MCF 10A (cell line): ENCODE data around the gene ANKDD1B. TPM values are rescaled to one million over a fixed set of nuclear protein-coding genes. Genes with fewer than 3 reads are reported as not detected.

Experiments used
- BruUV-seq: library from RNA; stranded (reverse); fragments of 400-500 nt; replicated peaks from 2 replicates; lab custom pipeline; 2021; lab: Mats Ljungman, UMichigan
- CTCF ChIA-PET: fragments of 300-600 bp; sonication (Branson Sonifier 250); formaldehyde crosslinking; extraction: SDS; loops from one replicate; lab custom pipeline; 2021; ENCODE audit warnings: antibody characterized with exemption, inconsistent platforms; lab: Yijun Ruan, JAX
- POLR2A ChIA-PET: fragments of 300-600, 350-650 bp; sonication (Branson Sonifier 250); formaldehyde crosslinking; extraction: SDS; loops from one replicate; lab custom pipeline; 2020; ENCODE audit warnings: antibody characterized with exemption, inconsistent platforms; lab: Yijun Ruan, JAX
- DNase-seq: peaks from one replicate; pipeline ENCODE4 v3.0.0-alpha.2; 2018; ENCODE audit not compliant: unreplicated experiment
- H3K27ac Mint-ChIP-seq: one replicate; pipeline ENCODE4 v1.8.0; 2022; ENCODE audit warnings: mild to moderate bottlenecking, low read depth, mixed read lengths; ENCODE audit not compliant: unreplicated experiment
- H3K27me3 Mint-ChIP-seq: one replicate; pipeline ENCODE4 v1.8.0; 2022; ENCODE audit warnings: mixed read lengths; ENCODE audit not compliant: insufficient read depth, unreplicated experiment
- H3K36me3 Mint-ChIP-seq: one replicate; pipeline ENCODE4 v1.8.0; 2022; ENCODE audit warnings: mild to moderate bottlenecking, moderate library complexity, mixed read lengths; ENCODE audit not compliant: insufficient read depth, unreplicated experiment
- H3K4me1 Mint-ChIP-seq: one replicate; pipeline ENCODE4 v1.8.0; 2022; ENCODE audit warnings: mixed read lengths; ENCODE audit not compliant: insufficient read depth, unreplicated experiment
- H3K4me3 Mint-ChIP-seq: one replicate; pipeline ENCODE4 v1.8.0; 2022; ENCODE audit warnings: mild to moderate bottlenecking, moderate library complexity, mixed read lengths; ENCODE audit not compliant: unreplicated experiment
- H3K9me3 Mint-ChIP-seq: one replicate; pipeline ENCODE4 v1.8.0; 2022; ENCODE audit warnings: mixed read lengths; ENCODE audit not compliant: unreplicated experiment
- intact Hi-C: fragments of 100-400 bp; cut with micrococcal nuclease; formaldehyde crosslinking; loops from 2 replicates; pipeline ENCODE4 v1.14.1; 2022
- total RNA-seq: library from RNA; stranded (reverse); gene quantifications from 2 replicates; pipeline ENCODE4 v1.2.3, GENCODE V29; 2022
- TF ChIP-seq, protein P1 (sequence below): fragments of 200-600 bp; IDR thresholded peaks from one replicate; pipeline ENCODE4 v1.8.0; 2022; ENCODE audit warnings: antibody characterized with exemption, mild to moderate bottlenecking; ENCODE audit not compliant: unreplicated experiment

Gene ANKDD1B
- total RNA-seq, 1 experiment from 2014 or later, result 0.68 TPM

DNA sequence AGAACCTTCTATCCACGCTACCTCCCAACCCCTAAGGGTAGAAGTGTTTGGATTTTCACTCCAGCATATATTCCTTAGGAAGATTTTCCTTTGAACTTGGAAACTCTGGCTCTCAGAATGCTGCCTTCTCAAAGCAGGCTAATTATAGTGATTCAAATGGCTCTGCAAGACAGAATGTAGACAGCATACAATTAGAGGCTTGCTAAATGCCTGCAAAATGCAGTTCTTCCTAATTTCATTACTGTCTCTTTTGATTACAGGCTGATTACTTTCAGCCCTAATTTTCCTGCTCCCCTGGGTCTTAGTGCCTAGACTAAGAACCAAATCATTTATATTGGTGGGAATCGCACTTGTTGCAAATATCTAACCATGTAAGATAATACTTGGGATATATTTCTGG lies 50.8 kb downstream of the ANKDD1B start:
- ChIA-PET CTCF (no interaction called here), POLR2A (no interaction called here)
- Mint-ChIP-seq H3K27ac (no peak overlapping the region), H3K36me3 (no peaks in the 10 kb centered on the region), H3K4me1 (no peaks in the 10 kb centered on the region), H3K27me3 (no peaks in the 10 kb centered on the region), H3K4me3 (no peak overlapping the region), H3K9me3 (no peaks in the 10 kb centered on the region)
- intact Hi-C loops, result no loop called here
- TF ChIP-seq, protein P1, sequence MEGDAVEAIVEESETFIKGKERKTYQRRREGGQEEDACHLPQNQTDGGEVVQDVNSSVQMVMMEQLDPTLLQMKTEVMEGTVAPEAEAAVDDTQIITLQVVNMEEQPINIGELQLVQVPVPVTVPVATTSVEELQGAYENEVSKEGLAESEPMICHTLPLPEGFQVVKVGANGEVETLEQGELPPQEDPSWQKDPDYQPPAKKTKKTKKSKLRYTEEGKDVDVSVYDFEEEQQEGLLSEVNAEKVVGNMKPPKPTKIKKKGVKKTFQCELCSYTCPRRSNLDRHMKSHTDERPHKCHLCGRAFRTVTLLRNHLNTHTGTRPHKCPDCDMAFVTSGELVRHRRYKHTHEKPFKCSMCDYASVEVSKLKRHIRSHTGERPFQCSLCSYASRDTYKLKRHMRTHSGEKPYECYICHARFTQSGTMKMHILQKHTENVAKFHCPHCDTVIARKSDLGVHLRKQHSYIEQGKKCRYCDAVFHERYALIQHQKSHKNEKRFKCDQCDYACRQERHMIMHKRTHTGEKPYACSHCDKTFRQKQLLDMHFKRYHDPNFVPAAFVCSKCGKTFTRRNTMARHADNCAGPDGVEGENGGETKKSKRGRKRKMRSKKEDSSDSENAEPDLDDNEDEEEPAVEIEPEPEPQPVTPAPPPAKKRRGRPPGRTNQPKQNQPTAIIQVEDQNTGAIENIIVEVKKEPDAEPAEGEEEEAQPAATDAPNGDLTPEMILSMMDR, result no peak
- DNase-seq, result no peak
- no TSS peak for BruUV-seq

DNA sequence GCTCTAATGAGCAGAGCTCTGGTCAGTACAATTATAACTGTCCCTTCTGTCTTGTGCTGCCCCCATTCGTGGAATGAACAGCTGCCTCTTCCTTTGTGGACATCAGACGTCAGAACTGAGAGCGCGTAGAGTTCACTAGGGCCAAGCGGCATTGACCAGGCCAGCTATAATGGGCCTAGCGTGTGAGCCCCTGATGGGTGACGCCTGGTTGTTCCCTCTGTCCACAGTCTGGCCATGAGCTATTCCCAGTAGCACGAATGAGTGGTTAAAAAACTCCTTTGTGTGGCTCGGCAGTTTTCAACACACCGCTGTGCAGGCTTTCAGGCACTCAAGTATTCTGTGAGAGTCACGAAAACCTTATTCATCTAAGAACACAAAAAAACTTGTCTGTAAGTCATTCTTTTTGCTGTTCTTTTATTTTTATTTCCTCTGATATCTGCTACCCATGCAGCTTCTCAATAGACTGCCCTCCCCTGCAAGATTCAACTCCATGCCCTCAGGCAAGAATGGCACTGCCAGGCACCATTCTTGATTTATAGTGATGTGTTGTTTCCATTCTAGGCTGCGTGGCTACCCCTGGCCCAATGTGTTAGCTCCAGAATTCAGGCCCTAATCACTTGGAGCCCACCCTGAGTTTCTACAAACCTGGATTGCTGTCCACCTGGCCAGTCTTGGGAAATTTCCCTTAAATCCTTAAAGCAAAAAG lies 52.5 kb downstream of the ANKDD1B start:
- Mint-ChIP-seq H3K4me3 (no peak overlapping the region), H3K36me3 (no peaks in the 10 kb centered on the region), H3K4me1 (peaks cover 7% of the 10 kb centered on the region), H3K27me3 (no peaks in the 10 kb centered on the region), H3K9me3 (no peaks in the 10 kb centered on the region), H3K27ac (no peak overlapping the region)
- intact Hi-C loops, result no loop called here
- no TSS peak for BruUV-seq
- TF ChIP-seq, protein P1, result no peak
- DNase-seq, result no peak
- CTCF ChIA-PET, result interaction anchor here (0.7 to 1.4 kb wide), 3 partner anchors 16 to 19 kb away, joined by 3 to 4 read pairs (median 3); no protein-coding TSS in a partner anchor
- POLR2A ChIA-PET, result interaction anchor here (0.7 to 1.1 kb wide), 2 partner anchors 11 to 585 kb away, joined by 3 read pairs; no protein-coding TSS in a partner anchor

DNA sequence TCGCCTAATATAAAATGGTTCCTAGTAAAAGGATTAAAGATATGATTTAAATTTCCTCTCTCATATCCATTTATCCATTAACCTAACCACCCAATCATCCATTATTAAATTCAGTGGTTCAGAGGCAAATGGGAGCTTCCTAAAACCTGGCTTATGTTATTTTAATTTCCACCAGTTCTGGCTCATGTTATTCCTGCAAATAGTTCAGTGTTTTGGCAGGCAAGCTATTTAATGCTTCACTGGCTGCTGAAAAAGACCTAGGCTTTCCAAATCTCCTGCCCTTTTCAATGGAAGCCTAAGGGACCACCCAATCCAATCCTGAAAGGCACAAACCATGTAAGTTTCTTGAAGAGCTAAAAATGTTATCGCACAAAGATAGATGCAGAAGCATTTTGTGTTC lies 53.7 kb downstream of the ANKDD1B start:
- Mint-ChIP-seq H3K4me3 (no peak overlapping the region), H3K4me1 (peaks cover 18% of the 10 kb centered on the region), H3K36me3 (no peaks in the 10 kb centered on the region), H3K27ac (no peak overlapping the region), H3K9me3 (no peaks in the 10 kb centered on the region), H3K27me3 (no peaks in the 10 kb centered on the region)
- ChIA-PET CTCF (interaction anchor here (0.7 to 1.4 kb wide), 3 partner anchors 16 to 304 kb away, joined by 3 to 4 read pairs (median 3); no protein-coding TSS in a partner anchor), POLR2A (interaction anchor here (1.1 to 1.9 kb wide), 2 partner anchors 9 to 10 kb away, joined by 3 to 10 read pairs; no protein-coding TSS in a partner anchor)
- no peak for DNase-seq
- no TSS peak for BruUV-seq
- TF ChIP-seq, protein P1, result no peak
- intact Hi-C loops, result no loop called here

DNA sequence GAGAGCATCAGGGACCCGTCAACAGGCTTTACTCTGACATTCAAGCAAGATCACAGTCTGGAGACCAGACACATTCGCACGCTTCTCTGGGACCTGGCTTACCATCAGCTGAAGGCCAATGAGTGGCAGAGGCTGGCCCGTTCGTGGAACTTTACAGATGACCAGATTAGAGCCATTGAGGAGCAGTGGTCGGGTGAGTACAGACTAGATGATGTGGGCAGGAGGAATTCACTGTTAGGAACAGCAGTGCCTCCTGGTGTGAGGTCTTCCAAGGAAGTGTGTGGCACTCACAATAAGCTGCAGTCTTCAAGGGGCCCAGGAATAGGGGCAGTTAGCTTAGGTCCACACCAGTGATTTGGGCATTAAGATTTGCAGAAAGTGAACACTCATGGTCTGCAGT lies 55.5 kb downstream of the ANKDD1B start:
- POLR2A ChIA-PET, result interaction anchor here (0.7 to 1.6 kb wide), 3 partner anchors 10 to 15 kb away, joined by 3 to 5 read pairs (median 3); no protein-coding TSS in a partner anchor
- intact Hi-C loops, result no loop called here
- CTCF ChIA-PET, result interaction anchor here (0.6 kb wide), 1 partner anchor 257 kb away, joined by 3 read pairs; no protein-coding TSS in a partner anchor
- Mint-ChIP-seq H3K36me3 (no peaks in the 10 kb centered on the region), H3K27me3 (no peaks in the 10 kb centered on the region), H3K9me3 (no peaks in the 10 kb centered on the region), H3K27ac (no peak overlapping the region), H3K4me3 (no peak overlapping the region), H3K4me1 (peaks cover 18% of the 10 kb centered on the region)
- no peak for DNase-seq
- BruUV-seq, result no TSS peak
- TF ChIP-seq, protein P1, result no peak
